Measurements from ENCODE around the gene BHLHE41.

The BHLHE41 gene

DNA sequence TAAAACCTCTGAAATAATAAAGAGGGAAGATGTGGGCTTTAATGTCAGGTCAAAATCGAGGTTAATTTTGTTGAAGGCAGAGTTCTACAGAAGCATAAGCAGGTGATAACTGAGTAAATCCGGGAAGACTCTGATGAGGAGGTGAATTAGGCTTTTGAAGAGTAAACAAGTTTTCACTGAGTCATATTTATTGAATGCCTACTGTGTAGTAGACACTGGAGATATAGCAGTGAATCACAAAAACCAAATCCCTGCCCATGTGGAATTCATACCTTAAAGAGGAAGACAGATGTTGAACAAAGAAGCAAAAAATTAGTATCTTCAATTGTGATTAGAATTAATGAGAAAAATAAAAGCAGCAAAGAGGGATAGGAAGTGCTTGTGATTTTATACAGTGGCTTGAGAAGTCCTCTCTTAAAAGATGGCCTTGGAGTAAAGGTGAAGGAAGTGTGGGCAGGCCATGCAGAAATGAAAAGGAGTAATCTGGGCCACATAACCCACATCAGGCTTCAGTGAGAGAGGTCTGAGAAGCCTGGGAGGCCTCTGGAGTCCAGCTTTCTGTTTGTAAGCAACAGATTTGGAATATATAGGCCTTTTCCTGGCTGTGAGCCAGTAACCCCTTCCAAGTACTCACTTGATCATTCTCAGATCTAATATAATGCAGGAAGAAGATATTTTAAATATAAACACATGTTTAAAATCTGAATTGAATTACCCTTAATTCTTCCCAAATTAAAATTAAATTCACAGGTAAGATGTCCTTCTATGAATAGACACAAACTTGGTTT, 46.7 kb downstream of the BHLHE41 start:
- Histone ChIP-seq H3K23ac (ENCODE audit: low read length in 2 of 2) (no peak overlapping the region), H4K91ac (ENCODE audit: low read length) (no peak overlapping the region), H3K9ac (ENCODE audit: low read length) (no peak overlapping the region), H3K36me3 (ENCODE audit: control insufficient read depth in 1 of 2, insufficient read depth in 2 of 2, low read depth in 1 of 2, low read length in 2 of 2) (peaks cover 9 to 45% of the 10 kb centered on the region in 2 experiments), H3K18ac (ENCODE audit: low read depth in 1 of 2, low read length in 2 of 2) (no peak overlapping the region), H2BK120ac (ENCODE audit: low read depth, low read length) (no peak overlapping the region), H4K8ac (ENCODE audit: low read length) (no peak overlapping the region), H3K4me3 (ENCODE audit: insufficient read depth in 1 of 2, low read depth in 1 of 2, low read length in 2 of 2) (no peak overlapping the region), H2AK5ac (ENCODE audit: low read length, severe bottlenecking) (no peak overlapping the region), H2BK12ac (ENCODE audit: low read length in 2 of 2) (no peak overlapping the region), H3K4me1 (ENCODE audit: control insufficient read depth, insufficient read depth, low read depth, low read length) (no peaks in the 10 kb centered on the region), H3K14ac (ENCODE audit: low read length in 2 of 2) (no peak overlapping the region), H3K27ac (ENCODE audit: low read length, poor library complexity, severe bottlenecking) (no peak overlapping the region), H3K79me1 (replicated peaks; ENCODE audit: low read length, poor library complexity, severe bottlenecking) (peaks cover 3% of the 10 kb centered on the region), H2BK5ac (ENCODE audit: low read depth, low read length, poor library complexity, severe bottlenecking) (no peak overlapping the region), H2BK15ac (ENCODE audit: low read depth, poor library complexity, severe bottlenecking) (no peak overlapping the region), H3K4me2 (ENCODE audit: low read length, poor library complexity, severe bottlenecking) (no peak overlapping the region), H3K4ac (ENCODE audit: low read depth in 1 of 2, low read length in 2 of 2) (no peak overlapping the region), H3K27me3 (ENCODE audit: control insufficient read depth in 1 of 2, insufficient read depth in 1 of 2, low read length in 2 of 2) (no peaks in the 10 kb centered on the region), H2AFZ (ENCODE audit: low read depth, low read length) (no peak overlapping the region), H3K9me3 (ENCODE audit: control insufficient read depth, low read length) (no peaks in the 10 kb centered on the region)
- 75% methylated on average over 2 of the region's 2 CpGs for WGBS
- DNase-seq = no peak
